GM15510 (cell line): ENCODE data around the gene GNPAT.
A peak's percentile ranks its signal among the peaks of the same experiment; 100 is the strongest.

ENCODE experiments used
- POLR2A ChIP-seq: IDR thresholded peaks from 3 replicates; pipeline ENCODE4 v1.6.1; 2011; ENCODE audit warnings: borderline replicate concordance; ENCODE audit not compliant: insufficient read length; ENCODE audit errors: extremely low read depth

The GNPAT gene

GRCh38 chr1:231240883-231241735, at the start of gene GNPAT:
GNPAT (plus strand) TSS chr1:231241212; CDS start chr1:231241379, 167 bp downstream.
- TF ChIP-seq POLR2A: peak; percentile 96

- TF ChIP-seq POLR2A: no peak
These were observed 48.3 kb upstream of the GNPAT start for GRCh38 chr1:231192620-231193163.

DNA sequence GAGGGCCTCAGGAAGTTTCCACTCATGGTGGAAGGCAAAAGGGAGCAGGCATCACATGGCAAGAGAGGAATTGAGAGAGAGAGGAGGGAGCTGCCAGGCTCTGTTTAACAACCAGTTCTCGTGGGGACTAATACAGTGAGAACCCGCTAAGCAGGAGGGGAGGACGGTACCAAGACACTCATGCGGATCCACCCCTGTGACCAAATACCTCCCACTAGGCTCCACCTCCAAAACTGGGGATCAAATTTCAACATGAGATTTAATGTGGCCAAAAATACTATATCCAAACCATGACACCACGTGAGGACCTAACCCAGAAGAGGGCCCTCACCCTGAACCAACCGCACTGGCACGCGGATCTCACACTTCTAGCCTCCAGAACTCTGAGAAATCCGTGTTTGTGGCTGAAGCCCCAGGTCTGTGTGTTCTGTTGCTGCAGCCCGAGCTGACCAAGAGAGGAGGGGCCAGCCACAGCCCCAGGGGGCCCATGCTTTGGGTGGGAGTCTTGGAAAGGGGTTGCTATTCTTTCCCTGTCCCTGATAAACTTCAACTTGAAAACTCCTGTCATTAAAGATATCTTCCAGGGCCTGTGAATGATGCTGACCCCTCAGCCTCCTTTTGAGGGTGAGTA, 47.2 kb upstream of the GNPAT start:
- no peak for TF ChIP-seq POLR2A

GRCh38 chr1:231194476-231194842, 46.6 kb upstream of the GNPAT start:
- no peak for TF ChIP-seq POLR2A

DNA sequence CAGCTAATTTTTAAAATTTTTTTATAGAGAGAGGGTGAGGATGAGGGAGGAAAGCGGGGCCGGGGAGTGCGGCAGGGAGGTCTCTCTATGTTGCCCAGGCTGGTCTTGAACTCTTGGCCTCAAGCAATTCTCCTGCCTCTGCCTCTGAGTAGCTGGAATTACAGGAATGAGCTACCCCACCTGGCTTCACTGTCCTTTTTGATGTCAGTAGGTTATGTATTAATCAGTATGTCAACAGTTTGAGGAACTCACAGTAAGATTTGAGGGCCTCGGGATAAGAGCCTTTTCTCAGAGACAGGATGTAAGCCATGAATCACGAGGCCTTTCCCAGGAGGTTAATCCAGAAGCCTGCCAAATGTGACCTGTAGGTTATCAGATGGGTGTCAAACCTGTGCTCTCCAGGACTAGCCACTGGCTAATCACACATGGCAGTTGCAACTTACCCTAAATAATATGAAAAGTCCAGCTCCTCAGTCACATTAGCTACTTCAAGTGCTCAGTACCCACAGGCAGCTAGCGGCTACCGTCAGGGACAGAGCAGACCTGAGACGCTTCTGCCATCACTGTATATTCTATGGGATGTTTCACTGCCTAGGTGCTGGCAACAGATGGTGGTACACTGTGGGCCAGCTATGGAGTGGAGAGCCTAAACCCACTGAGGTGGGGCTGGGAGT, 46.0 kb upstream of the GNPAT start:
- TF ChIP-seq POLR2A: no peak

DNA sequence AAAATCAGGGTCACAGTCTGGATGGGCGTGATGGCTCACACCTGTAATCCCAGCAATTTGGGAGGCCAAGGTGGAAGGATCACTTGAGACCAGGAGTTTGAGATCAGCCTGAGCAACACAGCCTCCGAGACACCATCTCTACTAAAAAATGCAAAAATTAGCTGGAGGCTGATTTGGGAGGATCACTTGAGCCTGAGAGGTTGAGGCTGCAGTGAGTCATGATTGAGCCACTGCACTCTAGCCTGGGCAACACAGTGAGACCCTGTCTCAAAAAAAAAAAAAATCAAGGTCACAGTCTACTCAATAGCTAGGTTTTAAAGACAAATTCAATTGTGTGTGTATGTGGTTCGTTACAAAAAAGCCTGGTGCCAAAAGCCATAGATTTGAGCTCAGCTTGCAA, 44.7 kb upstream of the GNPAT start:
- TF ChIP-seq POLR2A: no peak

GRCh38 chr1:231196728-231197127, 44.3 kb upstream of the GNPAT start:
- no peak for TF ChIP-seq POLR2A

DNA sequence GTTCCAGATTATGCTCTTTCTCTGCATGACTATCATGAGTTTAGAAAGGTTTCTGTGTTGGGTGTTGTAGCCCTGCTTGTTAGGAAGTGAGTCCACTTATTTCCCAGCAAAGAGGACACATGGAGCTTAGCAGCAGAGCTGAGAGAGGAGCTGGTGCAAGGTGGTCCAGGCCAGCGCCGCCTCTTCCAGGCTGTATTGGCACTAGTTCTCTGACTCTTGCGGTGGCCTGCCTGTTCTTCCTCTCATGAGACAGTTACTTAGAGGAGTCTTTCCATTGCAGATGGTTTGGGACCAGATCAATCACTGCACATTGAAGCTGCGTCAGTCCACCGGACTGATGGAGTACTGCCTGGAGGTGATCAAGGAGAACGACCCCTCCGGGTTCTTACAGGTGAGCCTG, 41.1 kb upstream of the GNPAT start:
- no peak for TF ChIP-seq POLR2A

DNA sequence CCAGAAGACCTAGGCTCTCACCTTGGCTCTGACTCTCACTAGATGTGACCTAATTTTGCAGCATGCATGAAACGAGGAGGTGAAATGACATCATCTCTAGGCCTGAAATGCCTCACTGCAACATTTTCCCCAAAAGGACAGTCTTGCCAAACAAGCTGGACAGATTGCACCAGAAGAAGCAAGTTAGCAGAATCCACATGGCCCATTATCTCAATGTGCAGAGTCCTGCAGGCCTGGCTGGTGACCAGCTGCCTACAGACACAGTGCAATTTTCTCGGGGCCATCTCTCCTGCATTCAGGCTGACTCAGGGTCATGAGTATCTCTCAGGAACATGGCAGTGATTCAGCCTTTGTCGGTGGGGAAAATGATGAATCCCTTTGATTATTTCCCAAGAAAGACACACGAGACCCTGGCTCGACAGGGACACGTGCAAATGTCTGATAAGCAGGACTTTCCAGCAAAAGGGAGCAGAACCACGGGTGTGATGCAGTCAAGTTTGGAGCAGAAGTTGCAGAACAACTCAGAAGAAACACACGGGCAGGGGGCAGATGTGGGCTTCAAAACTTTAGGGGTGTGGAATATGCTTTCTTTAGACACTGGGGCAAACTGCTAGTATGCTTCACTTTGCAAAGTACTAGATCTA, 40.5 kb upstream of the GNPAT start:
- TF ChIP-seq POLR2A: no peak

GRCh38 chr1:231201375-231201978, 39.5 kb upstream of the GNPAT start:
- no peak for TF ChIP-seq POLR2A

GRCh38 chr1:231201979-231202633, 38.9 kb upstream of the GNPAT start:
- no peak for TF ChIP-seq POLR2A

- TF ChIP-seq POLR2A: no peak
These were observed 37.6 kb upstream of the GNPAT start for GRCh38 chr1:231203259-231204057.

DNA sequence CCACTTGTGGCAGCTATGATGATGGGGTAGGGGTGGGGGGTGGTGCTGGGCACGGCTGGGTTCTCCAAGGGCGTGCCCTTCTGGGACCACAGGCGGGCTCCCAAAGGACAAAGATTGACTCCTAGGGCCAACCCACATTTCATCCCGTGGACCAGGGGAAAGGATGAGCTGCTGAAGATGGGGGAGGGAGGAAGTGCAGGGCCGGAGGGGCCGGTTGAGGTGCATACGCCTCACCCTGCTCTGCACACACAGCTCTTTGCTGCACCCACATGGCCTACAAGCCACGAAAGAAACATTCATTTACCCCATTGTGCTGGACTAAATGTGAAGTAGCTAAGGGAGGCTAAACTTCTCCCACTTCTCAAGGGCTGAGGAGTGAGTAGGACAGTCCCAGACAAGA, 34.2 kb upstream of the GNPAT start:
- TF ChIP-seq POLR2A: no peak
